ENCODE measurements around the gene CPEB2.

DNA sequence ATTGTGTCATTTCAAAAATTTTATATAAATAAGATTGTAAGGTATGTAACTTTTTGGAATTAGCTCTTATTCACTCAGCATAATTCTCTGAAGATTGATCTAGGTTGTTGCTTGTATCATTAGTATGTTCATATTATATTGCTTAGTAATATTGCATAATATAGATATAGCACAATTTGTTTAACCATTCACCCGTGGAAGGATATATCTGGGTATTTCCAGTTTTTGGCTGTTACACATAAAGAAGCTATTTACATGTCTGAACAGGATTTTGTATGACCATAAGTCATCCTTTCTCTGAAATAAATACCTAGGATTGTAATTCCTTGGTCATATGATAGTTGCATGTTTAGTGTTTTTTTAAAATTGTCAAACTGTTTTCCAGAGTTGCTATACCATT, 82.5 kb downstream of the CPEB2 start:
- TF ChIP-seq CHD2 (IDR thresholded peaks at IDR 0.05; ENCODE audit: borderline replicate concordance, low read depth, low read length) (no peak), MXI1 (IDR thresholded peaks at IDR 0.05; ENCODE audit: low read depth, low read length) (no peak), CREB1 (IDR thresholded peaks at IDR 0.05; ENCODE audit: low read depth) (no peak), POLR2A (IDR thresholded peaks at IDR 0.05; ENCODE audit: low read depth, low read length) (no peak), GABPA (IDR thresholded peaks at IDR 0.05; ENCODE audit: low read depth) (no peak), NFYB (IDR thresholded peaks at IDR 0.05; ENCODE audit: insufficient read depth, low read depth, low read length) (no peak), ESRRA (IDR thresholded peaks at IDR 0.05; ENCODE audit: low read length) (no peak), POLR2AphosphoS5 (IDR thresholded peaks at IDR 0.05; ENCODE audit: low read length) (no peak), RAD21 (IDR thresholded peaks at IDR 0.05; ENCODE audit: insufficient read depth, low read depth, low read length) (no peak), EP300 (IDR thresholded peaks at IDR 0.05; ENCODE audit: borderline replicate concordance in 1 of 2, control insufficient read depth in 1 of 2, low read depth in 2 of 2, low read length in 2 of 2) (no peak), NFIC (IDR thresholded peaks at IDR 0.05; ENCODE audit: low read depth, low read length) (no peak)
- TF ChIP-seq, protein P1, sequence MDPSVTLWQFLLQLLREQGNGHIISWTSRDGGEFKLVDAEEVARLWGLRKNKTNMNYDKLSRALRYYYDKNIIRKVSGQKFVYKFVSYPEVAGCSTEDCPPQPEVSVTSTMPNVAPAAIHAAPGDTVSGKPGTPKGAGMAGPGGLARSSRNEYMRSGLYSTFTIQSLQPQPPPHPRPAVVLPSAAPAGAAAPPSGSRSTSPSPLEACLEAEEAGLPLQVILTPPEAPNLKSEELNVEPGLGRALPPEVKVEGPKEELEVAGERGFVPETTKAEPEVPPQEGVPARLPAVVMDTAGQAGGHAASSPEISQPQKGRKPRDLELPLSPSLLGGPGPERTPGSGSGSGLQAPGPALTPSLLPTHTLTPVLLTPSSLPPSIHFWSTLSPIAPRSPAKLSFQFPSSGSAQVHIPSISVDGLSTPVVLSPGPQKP (IDR thresholded peaks at IDR 0.05; ENCODE audit: low read depth, low read length), result no peak
- TF ChIP-seq, protein P2, sequence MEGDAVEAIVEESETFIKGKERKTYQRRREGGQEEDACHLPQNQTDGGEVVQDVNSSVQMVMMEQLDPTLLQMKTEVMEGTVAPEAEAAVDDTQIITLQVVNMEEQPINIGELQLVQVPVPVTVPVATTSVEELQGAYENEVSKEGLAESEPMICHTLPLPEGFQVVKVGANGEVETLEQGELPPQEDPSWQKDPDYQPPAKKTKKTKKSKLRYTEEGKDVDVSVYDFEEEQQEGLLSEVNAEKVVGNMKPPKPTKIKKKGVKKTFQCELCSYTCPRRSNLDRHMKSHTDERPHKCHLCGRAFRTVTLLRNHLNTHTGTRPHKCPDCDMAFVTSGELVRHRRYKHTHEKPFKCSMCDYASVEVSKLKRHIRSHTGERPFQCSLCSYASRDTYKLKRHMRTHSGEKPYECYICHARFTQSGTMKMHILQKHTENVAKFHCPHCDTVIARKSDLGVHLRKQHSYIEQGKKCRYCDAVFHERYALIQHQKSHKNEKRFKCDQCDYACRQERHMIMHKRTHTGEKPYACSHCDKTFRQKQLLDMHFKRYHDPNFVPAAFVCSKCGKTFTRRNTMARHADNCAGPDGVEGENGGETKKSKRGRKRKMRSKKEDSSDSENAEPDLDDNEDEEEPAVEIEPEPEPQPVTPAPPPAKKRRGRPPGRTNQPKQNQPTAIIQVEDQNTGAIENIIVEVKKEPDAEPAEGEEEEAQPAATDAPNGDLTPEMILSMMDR (IDR thresholded peaks at IDR 0.05 in 2 of 3, conservative IDR thresholded peaks at IDR 0.05 in 1 of 3; ENCODE audit: control insufficient read depth in 2 of 3, extremely low read depth in 1 of 3, insufficient read depth in 1 of 3, low read depth in 3 of 3, low read length in 3 of 3), result no peak
- TF ChIP-seq, protein P3, sequence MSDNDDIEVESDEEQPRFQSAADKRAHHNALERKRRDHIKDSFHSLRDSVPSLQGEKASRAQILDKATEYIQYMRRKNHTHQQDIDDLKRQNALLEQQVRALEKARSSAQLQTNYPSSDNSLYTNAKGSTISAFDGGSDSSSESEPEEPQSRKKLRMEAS (IDR thresholded peaks at IDR 0.05; ENCODE audit: low read depth, low read length), result no peak

Measured in GM12878 (cell line).